Left ventricle myocardium inferior (tissue), 1 donor: ENCODE data around the gene CD247. TPM values are rescaled to one million over a fixed set of nuclear protein-coding genes. Genes with fewer than 3 reads are reported as not detected.

ENCODE experiments used
- DNase-seq: peaks from one replicate; pipeline ENCODE4 v3.0.0-alpha.2; 2020
- H3K27ac ChIP-seq: fragments of 200-600 bp; replicated peaks from 2 replicates; pipeline ENCODE4 v1.8.0; 2021
- H3K27me3 ChIP-seq: fragments of 200-600 bp; 2 replicates; pipeline ENCODE4 v1.8.0; 2021; ENCODE audit warnings: low read depth
- H3K36me3 ChIP-seq: fragments of 200-600 bp; 2 replicates; pipeline ENCODE4 v1.8.0; 2021
- H3K4me1 ChIP-seq: fragments of 200-600 bp; 2 replicates; pipeline ENCODE4 v1.8.0; 2021
- H3K4me3 ChIP-seq: fragments of 200-600 bp; 2 replicates; pipeline ENCODE4 v1.8.0; 2021; ENCODE audit warnings: mild to moderate bottlenecking, moderate library complexity
- H3K9me3 ChIP-seq: fragments of 200-600 bp; replicated peaks from 2 replicates; pipeline ENCODE4 v1.8.0; 2021
- intact Hi-C: fragments of 100-400 bp; cut with micrococcal nuclease; formaldehyde crosslinking; loops from one replicate; pipeline ENCODE4 v1.11.0; 2022
- long read RNA-seq: library from polyadenylated mRNA; unstranded; transcript quantifications from one replicate; pipeline ENCODE4 v2.0.0, GENCODE V29; 2021
- total RNA-seq: library from RNA; stranded (reverse); fragmentation: NEBNext Ultra II Directional; extraction: Animal tissue kit (Norgen Biotek cat#: 25700); gene quantifications from one replicate; pipeline ENCODE4 v1.2.1, GENCODE V29; 2021
- TF ChIP-seq, protein P1 (sequence below): fragments of 200-600 bp; IDR thresholded peaks from 2 replicates; pipeline ENCODE4 v1.8.0; 2021; ENCODE audit warnings: antibody characterized with exemption, mild to moderate bottlenecking, borderline replicate concordance
- donor health status: DM: no; HTN: yes; CAD: no; lungs with severe emphysema.

CD247 gene
- total RNA-seq, result 0.82 TPM
- long read RNA-seq, partial matches to known transcripts, result 0 of 1 reads
- long read RNA-seq, other reads (novel, unspliced or antisense), result 1 of 1 reads

DNA sequence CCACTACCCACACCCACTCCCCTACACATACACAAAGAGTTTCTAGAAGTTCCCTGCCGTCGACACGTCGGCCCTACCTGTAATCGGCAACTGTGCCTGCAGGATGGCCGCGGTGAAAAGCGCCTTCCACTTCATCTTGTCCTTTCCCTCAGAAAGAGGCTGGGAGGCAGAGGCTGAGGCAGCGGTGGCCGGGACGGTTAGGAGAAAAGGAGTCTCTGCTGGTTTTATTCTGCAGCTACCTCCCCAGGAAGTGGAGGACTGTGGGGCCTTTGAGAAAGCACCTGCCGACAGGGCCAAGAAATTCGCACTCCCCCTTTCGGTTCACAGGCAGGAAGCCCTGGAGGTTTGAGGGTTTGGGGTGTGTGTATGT lies at the start of gene CD247:
Gene CD247, minus strand, starts transcription at position 199 of the 370 bp plus-strand sequence. Its CDS starts 64 bp downstream, at position 135.
- H3K36me3 ChIP-seq, result no peaks in the 10 kb centered on the region
- DNase-seq, result no peak
- H3K27ac ChIP-seq, result no peak within 1 kb of the TSS
- TF ChIP-seq, protein P1, sequence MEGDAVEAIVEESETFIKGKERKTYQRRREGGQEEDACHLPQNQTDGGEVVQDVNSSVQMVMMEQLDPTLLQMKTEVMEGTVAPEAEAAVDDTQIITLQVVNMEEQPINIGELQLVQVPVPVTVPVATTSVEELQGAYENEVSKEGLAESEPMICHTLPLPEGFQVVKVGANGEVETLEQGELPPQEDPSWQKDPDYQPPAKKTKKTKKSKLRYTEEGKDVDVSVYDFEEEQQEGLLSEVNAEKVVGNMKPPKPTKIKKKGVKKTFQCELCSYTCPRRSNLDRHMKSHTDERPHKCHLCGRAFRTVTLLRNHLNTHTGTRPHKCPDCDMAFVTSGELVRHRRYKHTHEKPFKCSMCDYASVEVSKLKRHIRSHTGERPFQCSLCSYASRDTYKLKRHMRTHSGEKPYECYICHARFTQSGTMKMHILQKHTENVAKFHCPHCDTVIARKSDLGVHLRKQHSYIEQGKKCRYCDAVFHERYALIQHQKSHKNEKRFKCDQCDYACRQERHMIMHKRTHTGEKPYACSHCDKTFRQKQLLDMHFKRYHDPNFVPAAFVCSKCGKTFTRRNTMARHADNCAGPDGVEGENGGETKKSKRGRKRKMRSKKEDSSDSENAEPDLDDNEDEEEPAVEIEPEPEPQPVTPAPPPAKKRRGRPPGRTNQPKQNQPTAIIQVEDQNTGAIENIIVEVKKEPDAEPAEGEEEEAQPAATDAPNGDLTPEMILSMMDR, result no peak
- H3K9me3 ChIP-seq, result peaks cover under 1% of the 10 kb centered on the region
- H3K27me3 ChIP-seq, result peaks cover 21% of the 10 kb centered on the region
- intact Hi-C loops, result no loop called here
- H3K4me1 ChIP-seq, result no peaks in the 10 kb centered on the region
- no peak within 1 kb of the TSS for H3K4me3 ChIP-seq

DNA sequence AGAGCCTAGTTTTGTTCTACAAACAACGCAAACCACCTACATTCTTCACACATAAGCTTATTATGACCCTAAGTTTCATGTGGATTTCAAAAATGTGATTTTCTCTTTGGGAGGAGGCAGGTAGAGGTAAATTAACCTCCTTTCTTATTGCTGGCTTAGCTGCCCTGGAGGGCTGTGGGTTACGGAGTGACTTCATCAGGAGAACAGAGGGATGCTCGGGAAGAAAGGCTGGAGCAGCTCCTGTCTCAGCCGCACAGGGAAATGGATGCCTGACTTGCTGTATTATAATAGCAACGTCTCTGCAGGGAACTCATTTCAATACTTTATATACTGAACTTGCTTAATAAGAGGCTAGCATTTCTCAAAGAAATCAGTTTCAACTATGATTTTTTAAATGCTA lies 49.3 kb upstream of the CD247 start:
- TF ChIP-seq, protein P1, result no peak
- H3K36me3 ChIP-seq, result no peaks in the 10 kb centered on the region
- H3K4me3 ChIP-seq, result no peak overlapping the region
- no peaks in the 10 kb centered on the region for H3K27me3 ChIP-seq
- peaks cover 41% of the 10 kb centered on the region for H3K4me1 ChIP-seq
- no peaks in the 10 kb centered on the region for H3K9me3 ChIP-seq
- intact Hi-C loops, result no loop called here
- H3K27ac ChIP-seq, result no peak overlapping the region
- DNase-seq, result no peak

DNA sequence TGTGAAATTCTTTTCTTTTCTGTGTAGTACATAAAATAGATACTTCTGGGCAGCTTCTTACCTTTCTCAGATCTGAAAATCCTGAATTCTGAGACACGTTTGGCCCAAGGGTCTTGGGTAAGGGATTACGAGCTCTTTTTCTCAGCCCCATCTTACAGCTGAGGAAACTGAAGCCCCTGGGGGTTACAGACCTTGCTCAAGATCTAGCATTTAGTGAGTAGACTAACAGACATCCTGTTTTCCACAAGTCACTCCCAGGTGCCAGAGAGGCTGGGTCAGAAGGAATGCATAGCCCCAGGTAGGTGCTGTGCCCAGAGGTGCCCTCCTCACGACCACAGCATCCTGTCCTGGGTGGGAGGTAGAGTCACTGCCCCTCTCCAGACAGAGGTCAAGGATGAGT lies 48.4 kb upstream of the CD247 start:
- Histone ChIP-seq H3K27me3 (no peaks in the 10 kb centered on the region), H3K36me3 (no peaks in the 10 kb centered on the region), H3K4me1 (peaks cover 41% of the 10 kb centered on the region), H3K9me3 (no peaks in the 10 kb centered on the region), H3K27ac (no peak overlapping the region), H3K4me3 (no peak overlapping the region)
- intact Hi-C loops, result no loop called here
- TF ChIP-seq, protein P1, result no peak
- DNase-seq, result no peak

DNA sequence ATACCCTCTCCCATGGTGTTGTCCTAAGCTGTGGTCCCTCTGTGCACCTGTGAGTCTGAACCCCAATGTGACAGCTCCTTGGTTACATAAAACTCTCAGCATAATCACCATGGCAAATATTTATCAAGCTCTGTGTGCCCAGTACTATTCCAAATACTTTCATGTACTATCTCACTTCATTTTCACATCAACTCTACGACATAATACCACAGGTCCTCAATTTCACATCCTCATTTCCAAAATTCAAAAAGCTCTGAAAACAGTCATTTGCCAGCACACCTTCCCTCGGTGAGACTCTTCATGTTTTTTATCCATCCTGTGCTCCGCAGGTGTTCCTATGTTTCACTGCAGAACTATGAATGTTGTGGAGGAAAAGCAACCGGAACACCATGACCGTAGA lies 47.6 kb upstream of the CD247 start:
- peaks cover 41% of the 10 kb centered on the region for H3K4me1 ChIP-seq
- DNase-seq, result no peak
- no peak overlapping the region for H3K27ac ChIP-seq
- intact Hi-C loops, result no loop called here
- H3K36me3 ChIP-seq, result no peaks in the 10 kb centered on the region
- TF ChIP-seq, protein P1, result no peak
- no peak overlapping the region for H3K4me3 ChIP-seq
- no peaks in the 10 kb centered on the region for H3K9me3 ChIP-seq
- H3K27me3 ChIP-seq, result no peaks in the 10 kb centered on the region

DNA sequence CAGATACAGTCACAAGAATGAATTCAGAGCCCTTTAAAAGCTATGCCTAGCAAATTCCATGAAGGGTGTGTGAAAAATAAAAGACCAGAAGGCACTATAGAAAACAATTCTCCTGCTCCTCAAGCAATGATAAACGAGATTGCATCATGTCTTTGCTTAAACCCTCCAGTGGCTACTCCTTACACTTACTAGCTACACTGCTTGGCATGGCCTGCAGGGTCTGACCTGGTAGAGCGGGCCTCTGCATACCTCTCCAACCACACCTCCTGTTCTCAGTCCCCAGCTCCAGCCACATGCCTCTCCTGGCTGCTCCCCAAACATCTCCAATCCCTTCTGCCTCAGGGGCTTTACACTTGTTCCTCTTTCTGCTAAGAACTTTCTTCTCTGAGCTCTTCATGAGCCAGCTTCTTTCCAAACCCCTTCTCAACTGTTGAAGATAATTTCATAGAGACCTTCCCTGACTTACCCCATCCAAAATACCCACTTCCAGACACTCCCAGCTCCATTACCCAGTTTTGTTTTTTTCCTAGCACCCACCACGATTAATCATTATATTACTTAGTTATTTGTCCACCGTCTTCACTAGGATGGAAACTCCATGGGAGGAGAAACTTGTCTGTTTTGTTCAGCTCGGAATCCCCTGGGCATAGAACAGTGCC lies 46.4 kb upstream of the CD247 start:
- Histone ChIP-seq H3K4me3 (no peak overlapping the region), H3K27me3 (no peaks in the 10 kb centered on the region), H3K27ac (no peak overlapping the region), H3K9me3 (no peaks in the 10 kb centered on the region), H3K36me3 (no peaks in the 10 kb centered on the region), H3K4me1 (peaks cover 41% of the 10 kb centered on the region)
- intact Hi-C loops, result no loop called here
- DNase-seq, result no peak
- TF ChIP-seq, protein P1, result no peak
